ENCODE measurements around the gene SNN. TPM values are rescaled to one million over a fixed set of nuclear protein-coding genes. Genes with fewer than 3 reads are reported as not detected.
A peak's percentile ranks its signal among the peaks of the same experiment; 100 is the strongest.

SNN gene
- total RNA-seq, 1 experiment from 2014 or later: 13.3 TPM

DNA sequence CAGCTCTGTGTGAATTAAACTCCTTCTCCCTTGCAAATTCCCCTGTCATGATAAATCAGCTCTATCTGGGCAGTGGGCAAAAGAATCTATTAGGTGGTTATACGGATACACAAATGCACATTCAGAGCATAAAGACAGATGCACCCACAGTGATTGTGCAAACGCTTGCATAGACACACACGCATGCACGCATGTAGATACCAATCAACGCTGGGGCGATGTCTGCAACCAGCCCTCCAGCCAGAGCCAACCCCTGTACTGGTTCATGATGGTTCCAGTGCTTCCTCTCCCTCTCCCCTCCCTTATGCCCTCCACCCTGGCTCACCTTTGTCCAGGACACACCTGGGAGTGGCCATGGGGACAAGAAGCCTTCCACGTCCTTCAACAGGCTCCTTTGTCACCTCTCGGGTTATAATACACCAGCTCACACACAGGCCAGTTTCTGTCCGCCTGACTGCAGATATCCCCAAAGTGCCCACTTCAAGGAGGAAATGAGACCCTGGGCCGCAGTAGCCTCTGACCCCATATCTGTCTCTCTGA is 33.1 kb upstream of the SNN start:
- DNase-seq (ENCODE audit: low spot score): no peak

DNA sequence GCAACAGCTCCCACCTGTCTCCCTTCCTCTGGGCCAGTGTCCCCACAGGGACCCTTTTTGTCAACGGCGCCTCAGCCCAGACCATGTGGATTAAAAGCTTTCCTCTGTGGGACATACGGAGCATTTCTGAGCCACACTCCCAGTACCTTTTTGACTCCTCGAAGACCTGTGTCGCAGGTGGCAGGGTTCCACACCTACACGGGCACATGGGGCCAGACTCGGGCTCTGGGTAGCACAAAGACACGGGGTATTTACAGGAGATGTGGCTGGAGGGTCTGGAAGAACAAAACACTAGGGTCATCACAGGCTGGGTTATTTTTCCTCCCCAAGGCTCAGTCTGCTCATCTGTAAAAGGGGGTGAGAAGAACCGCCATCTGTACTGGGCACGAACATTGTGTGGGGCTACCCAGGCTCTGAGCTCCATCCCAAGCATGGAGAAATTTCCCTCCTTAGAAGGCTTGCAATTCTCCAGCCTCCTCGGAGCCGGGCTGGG is 32.5 kb upstream of the SNN start:
- DNase-seq (ENCODE audit: low spot score): no peak

GRCh38 chr16:11636172-11636721 is 32.0 kb upstream of the SNN start:
- DNase-seq (ENCODE audit: low spot score): peak; percentile 44

DNA sequence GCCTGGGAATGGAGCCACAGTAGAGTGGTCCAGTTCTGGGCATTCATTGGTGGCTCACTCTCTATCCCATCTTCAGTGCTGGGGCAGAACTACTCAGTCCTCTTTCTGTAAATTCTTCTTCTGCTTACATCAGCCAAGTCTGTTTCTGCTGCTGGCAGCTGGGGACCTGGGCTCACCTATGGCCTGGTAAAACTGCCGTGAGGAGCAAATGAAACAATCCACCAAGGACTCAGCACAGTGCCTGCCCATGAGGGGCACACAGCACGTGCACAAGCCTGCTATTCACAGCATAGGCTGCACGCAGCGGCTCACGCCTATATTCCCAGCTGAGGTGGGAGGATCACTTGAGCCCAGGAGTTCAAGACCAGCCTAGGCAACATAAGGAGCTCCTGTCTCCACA is 30.9 kb upstream of the SNN start:
- DNase-seq (ENCODE audit: low spot score): no peak

DNA sequence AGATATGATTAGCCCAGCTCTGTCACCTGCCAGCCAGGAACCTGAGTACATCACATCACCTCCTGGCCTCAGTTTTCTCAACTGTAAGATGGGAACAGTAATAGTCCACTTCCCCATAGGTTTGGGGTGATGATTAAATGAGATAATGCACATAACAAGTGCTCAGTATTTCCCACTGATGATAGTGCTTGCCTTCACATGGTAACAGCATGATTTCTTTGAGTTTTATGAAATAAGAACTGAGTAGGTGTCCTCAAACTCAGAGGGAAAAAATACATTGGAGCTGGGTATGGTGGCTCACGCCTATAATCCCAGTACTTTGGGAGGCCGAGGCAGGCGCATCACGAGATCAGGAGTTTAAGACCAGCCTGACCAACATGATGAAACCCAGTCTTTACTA is 30.1 kb upstream of the SNN start:
- no peak for DNase-seq (ENCODE audit: low spot score)

DNA sequence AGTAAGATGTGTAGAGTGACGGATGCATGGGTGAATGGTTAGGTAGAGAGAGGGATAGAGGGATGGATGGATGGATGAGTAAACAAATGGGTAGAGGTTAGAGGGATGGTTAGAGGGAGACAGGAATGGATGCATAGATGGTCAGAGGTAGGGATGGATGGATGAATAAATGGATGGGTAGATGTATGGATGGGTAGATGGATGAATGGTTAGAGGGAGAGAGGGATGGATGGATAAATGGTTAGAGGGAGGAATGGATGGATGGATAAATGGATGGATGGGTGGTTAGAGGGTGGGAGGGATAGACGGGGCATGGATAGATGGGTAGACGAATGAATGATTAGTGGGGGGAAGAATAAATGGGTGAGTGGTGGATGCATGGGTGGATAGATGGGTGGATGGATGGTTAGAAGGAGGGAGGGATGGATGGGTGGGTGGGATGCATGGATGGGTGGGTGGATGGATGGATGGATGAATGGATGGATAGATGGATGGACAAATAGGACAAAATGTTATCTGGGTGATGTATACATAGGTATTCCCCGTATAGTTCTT is 29.2 kb upstream of the SNN start:
- no peak for DNase-seq (ENCODE audit: low spot score)

GRCh38 chr16:11639925-11640899 is 28.0 kb upstream of the SNN start:
- DNase-seq (ENCODE audit: low spot score): peak; percentile 79

GRCh38 chr16:11640987-11641817 is 27.1 kb upstream of the SNN start:
- DNase-seq (ENCODE audit: low spot score): peak; percentile 88

DNA sequence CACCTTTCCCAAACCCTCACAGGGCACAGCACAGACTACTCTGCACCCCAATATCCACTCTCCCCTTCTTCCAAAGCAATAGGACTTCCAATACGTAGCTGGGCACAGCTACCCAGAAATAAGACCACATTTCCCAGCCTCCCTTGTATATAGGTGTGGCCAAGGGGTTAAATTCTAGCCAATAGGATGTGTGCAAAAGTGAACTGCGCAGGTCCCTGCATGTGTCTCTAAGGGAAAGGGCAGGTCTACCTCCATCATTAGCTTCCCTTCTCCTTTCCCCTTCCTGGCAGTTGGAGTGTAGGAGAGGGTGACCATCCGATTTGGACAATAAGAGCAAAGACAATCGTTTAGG is 25.5 kb upstream of the SNN start:
- DNase-seq (ENCODE audit: low spot score): no peak

DNA sequence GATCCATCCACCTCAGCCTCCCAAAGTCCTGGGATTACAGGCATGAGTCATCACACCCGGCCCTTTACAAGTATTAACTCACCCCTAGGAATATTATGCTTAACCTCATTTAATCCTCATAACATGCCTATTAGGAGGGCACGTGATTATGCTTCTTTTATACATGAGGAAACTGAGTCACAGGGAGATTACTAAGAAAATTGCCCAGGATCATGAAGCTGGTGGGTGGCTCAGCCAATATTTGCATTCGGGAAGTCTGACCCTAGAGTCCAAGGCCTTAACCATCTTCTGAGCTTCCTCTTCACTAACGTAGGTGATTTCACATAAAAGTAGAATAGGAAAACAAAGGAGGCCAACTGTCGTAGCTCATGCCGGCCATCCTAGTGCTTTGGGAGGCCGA is 19.0 kb upstream of the SNN start:
- DNase-seq (ENCODE audit: low spot score): no peak

DNA sequence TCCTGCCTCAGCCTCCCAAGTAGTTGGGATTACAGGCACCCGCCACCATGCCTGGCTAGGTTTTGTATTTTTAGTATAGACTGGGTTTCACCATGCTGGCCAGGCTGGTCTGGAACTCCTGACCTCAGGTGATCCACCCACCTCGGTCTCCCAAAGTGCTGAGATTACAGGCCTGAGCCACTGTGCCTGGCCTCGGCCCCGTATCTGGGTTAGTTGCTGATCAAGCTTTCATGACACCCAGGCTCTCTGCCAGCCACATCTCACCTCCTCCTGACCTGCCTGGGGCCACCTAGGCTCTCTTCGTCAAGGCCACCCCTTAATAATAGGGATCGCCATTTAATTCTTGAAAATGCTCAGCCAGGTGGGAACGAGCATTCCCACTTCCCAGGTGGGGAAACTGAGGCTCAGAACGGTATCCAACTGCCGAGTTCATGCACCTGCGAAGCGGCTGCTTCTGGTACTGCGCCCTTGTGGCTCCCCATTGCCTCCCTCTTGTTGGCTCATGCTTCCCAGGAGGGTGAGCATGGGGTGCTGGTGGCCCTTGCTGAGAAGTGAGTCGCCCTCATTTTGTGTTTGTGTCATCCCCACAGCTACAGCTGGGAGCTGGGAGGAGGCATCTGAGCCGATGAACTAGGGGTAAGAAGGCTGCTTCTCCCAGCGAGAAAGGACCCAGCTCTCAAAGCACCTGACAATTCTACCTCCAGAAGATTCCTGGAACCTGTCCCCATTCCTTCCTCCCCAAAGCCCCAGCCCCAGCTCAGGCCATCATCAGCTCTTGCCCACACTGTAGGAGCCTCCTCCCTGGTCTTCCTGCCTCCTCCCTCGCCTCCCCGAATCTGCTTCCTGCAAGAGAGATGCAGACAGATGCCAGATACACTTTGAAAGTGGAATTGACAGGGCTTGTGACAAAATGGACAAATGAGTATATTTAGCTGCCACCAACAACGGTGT is 17.3 kb upstream of the SNN start:
- DNase-seq (ENCODE audit: low spot score): no peak

- DNase-seq (ENCODE audit: low spot score): no peak
Measured at GRCh38 chr16:11651796-11652195, 16.5 kb upstream of the SNN start.

GRCh38 chr16:11655655-11656054 is 12.6 kb upstream of the SNN start:
- DNase-seq (ENCODE audit: low spot score): no peak

GRCh38 chr16:11657556-11657955 is 10.7 kb upstream of the SNN start:
- no peak for DNase-seq (ENCODE audit: low spot score)

GRCh38 chr16:11658896-11659708 is 9.2 kb upstream of the SNN start:
- no peak for DNase-seq (ENCODE audit: low spot score)

- DNase-seq (ENCODE audit: low spot score): no peak
Measured at GRCh38 chr16:11660565-11660964, 7.7 kb upstream of the SNN start.

DNA sequence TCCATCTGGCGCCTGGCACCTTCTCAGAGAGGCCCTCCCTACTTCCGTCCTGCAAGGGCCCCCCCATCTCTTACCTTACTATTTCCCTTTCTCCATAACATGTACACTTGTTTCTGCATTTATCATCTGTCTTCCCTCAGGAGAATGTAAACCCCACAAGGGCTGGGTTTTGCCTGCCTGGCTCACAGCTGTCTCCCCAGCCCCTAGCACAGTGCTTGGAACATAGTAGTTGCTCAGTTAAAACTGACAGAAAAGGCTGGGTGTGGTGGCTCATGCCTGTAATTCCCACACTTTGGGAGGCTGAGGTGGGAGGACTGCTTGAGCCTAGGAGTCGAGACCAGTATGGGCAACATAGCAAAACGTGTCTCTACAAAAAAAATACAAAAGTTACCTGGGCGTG is 5.7 kb upstream of the SNN start:
- no peak for DNase-seq (ENCODE audit: low spot score)

GRCh38 chr16:11665071-11665491 is 3.2 kb upstream of the SNN start:
- no peak for DNase-seq (ENCODE audit: low spot score)
